Right atrium auricular region (tissue), 2 donors: ENCODE data around the gene SEPTIN8. TPM values are rescaled to one million over a fixed set of nuclear protein-coding genes. Genes with fewer than 3 reads are reported as not detected.
A peak's percentile ranks its signal among the peaks of the same experiment; 100 is the strongest.

Experiments
- DNase-seq: peaks from one replicate; pipeline ENCODE4 v3.0.0-alpha.2; 2019; ENCODE audit warnings: low spot score
- H3K27ac ChIP-seq, 2 donors: fragments of 200-600 bp; sonication (generic); 1 replicate in 1 of 2; 2 replicates in 1 of 2; pipeline ENCODE4 v1.5.1; 2016 to 2019
- H3K27me3 ChIP-seq, 2 donors: fragments of 200-600 bp; sonication (generic); one replicate each; pipeline versions ENCODE4 v1.5.1 to v1.6.0; 2017 to 2019
- H3K36me3 ChIP-seq: fragments of 200-600 bp; sonication (generic); one replicate; pipeline ENCODE4 v1.5.1; 2016
- H3K4me1 ChIP-seq, 2 donors: fragments of 200-600 bp; sonication (generic); one replicate each; pipeline versions ENCODE4 v1.5.1 to v1.6.0; 2017 to 2019
- H3K4me3 ChIP-seq, 2 donors: fragments of 200-600 bp; sonication (generic); 1 replicate in 1 of 2; 2 replicates in 1 of 2; pipeline ENCODE4 v1.5.1; 2017 to 2019; ENCODE audit warnings: mild to moderate bottlenecking in 1 of 2, moderate library complexity in 1 of 2
- H3K9me3 ChIP-seq, 2 donors: fragments of 200-600 bp; sonication (generic); one replicate each; pipeline ENCODE4 v1.5.1; 2019
- total RNA-seq, 2 donors: library from RNA; depleted of rRNA; stranded (reverse); fragments of >200 nt; gene quantifications; one replicate each; pipeline ENCODE4 v1.1.0, GENCODE V29; 2016
- TF ChIP-seq, protein P1 (sequence below), 2 donors: fragments of 200-600 bp; sonication (generic); IDR thresholded peaks; one replicate each; pipeline ENCODE4 v1.5.1; 2019; ENCODE audit warnings: antibody characterized with exemption in 2 of 2

The SEPTIN8 gene
- total RNA-seq, 2 donors from 2014 or later: 21.1 to 24.8 TPM

DNA sequence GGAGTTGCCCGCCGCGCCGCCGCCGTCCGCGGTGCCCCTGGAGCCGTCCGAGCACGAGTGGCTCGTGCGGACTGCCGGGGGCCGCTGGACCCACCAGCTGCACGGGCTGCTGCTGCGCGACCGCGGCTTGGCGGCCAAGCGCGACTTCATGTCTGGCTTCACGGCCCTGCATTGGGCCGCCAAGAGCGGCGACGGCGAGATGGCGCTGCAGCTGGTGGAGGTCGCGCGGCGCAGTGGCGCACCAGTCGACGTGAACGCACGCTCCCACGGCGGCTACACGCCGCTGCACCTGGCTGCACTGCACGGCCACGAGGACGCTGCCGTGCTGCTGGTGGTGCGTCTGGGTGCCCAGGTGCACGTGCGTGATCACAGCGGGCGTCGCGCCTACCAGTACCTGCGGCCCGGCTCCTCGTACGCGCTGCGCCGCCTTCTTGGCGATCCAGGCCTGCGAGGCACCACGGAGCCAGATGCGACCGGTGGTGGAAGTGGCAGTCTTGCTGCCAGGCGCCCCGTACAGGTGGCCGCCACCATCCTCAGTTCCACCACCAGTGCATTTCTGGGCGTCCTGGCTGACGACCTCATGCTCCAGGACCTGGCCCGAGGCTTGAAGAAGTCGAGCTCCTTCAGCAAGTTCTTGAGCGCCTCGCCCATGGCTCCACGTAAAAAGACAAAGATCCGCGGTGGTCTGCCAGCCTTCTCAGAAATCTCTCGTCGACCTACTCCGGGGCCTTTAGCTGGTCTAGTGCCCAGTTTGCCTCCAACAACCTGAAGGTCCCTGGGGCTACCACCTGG lies 37.7 kb upstream of the SEPTIN8 start:
- H3K27me3 ChIP-seq: peaks cover 17 to 21% of the 10 kb centered on the region in 2 donors
- H3K27ac ChIP-seq: no peak overlapping the region
- TF ChIP-seq, protein P1, sequence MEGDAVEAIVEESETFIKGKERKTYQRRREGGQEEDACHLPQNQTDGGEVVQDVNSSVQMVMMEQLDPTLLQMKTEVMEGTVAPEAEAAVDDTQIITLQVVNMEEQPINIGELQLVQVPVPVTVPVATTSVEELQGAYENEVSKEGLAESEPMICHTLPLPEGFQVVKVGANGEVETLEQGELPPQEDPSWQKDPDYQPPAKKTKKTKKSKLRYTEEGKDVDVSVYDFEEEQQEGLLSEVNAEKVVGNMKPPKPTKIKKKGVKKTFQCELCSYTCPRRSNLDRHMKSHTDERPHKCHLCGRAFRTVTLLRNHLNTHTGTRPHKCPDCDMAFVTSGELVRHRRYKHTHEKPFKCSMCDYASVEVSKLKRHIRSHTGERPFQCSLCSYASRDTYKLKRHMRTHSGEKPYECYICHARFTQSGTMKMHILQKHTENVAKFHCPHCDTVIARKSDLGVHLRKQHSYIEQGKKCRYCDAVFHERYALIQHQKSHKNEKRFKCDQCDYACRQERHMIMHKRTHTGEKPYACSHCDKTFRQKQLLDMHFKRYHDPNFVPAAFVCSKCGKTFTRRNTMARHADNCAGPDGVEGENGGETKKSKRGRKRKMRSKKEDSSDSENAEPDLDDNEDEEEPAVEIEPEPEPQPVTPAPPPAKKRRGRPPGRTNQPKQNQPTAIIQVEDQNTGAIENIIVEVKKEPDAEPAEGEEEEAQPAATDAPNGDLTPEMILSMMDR (IDR thresholded peaks at IDR 0.05): no peak
- no peaks in the 10 kb centered on the region for H3K36me3 ChIP-seq
- peaks cover 0 to 18% of the 10 kb centered on the region in 2 donors for H3K4me1 ChIP-seq
- peak overlapping the region in 1 of 2 donors; percentile 44 for H3K4me3 ChIP-seq
- no peak for DNase-seq
- no peaks in the 10 kb centered on the region for H3K9me3 ChIP-seq

DNA sequence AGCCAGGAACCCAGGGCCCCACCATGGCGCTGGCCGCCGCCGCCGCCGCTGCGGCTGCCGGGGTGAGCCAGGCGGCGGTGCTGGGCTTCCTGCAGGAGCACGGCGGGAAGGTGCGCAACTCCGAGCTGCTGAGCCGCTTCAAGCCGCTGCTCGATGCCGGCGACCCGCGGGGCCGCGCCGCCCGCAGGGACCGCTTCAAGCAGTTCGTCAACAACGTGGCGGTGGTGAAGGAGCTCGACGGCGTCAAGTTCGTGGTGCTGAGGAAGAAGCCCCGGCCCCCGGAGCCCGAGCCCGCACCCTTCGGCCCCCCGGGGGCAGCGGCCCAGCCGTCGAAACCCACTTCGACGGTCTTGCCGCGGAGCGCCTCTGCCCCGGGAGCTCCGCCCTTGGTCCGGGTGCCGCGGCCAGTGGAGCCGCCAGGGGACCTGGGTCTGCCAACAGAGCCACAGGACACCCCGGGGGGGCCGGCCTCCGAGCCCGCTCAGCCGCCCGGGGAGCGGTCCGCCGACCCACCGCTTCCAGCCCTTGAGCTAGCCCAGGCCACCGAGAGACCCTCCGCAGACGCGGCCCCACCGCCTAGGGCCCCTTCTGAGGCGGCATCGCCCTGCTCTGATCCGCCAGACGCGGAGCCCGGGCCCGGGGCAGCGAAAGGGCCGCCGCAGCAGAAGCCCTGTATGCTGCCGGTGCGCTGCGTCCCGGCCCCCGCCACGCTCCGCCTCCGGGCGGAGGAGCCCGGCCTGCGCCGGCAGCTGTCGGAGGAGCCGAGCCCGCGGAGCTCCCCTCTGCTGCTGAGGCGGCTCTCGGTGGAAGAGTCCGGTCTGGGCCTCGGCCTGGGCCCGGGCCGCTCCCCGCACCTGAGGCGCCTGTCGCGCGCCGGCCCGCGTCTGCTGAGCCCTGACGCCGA lies 36.8 kb upstream of the SEPTIN8 start:
- Histone ChIP-seq H3K27me3 (peaks cover 17 to 21% of the 10 kb centered on the region in 2 donors), H3K27ac (no peak overlapping the region), H3K9me3 (no peaks in the 10 kb centered on the region), H3K4me3 (peak overlapping the region; percentile 11 to 44), H3K36me3 (no peaks in the 10 kb centered on the region), H3K4me1 (peaks cover 0 to 15% of the 10 kb centered on the region in 2 donors)
- no peak for DNase-seq
- TF ChIP-seq, protein P1 (IDR thresholded peaks at IDR 0.05): no peak

DNA sequence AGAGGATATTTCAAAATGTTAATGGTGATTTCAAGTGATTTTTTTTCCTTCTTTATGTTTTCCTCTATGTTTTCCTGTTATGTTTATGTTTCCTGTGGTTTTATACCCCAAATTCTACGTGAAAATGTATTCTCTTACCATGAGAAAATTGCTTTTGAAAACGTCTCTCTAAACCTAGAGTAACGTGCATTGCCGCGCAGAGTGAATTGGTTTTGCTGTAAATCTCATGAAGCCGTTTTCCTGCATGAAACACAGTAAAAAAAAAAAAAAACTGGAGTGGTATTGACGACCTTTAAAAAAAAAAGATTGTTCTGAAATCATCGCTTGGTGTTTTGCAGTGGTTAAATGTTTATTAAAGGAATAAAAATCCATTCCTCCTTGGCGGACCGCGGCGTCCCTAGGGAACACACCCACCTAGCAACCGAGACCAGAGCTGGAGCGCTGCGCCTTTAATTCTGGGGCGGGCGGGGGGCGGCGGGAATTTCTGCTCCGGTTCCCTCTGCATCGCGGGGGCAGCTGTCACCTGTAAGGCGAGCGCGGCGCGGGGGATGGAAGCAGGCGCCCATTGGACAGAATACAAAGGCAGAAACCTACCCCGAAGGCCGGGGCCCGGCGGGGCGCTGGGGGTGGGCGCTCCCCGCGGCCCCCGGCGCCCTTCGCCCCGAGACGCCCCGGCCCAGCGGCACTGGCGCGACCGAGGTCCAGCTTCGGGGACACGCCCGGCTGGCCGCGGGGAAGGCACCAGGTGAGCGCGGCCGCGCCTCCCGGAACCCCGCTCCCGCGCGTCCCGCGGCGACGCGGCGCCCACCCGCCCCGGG lies 36.0 kb upstream of the SEPTIN8 start, which contains the start of gene SOWAHA:
Gene SOWAHA, plus strand, starts transcription at position 522 of the 818 bp plus-strand sequence. CDS start 320 bp downstream, outside the sequence.
- Histone ChIP-seq H3K4me3 (peak within 1 kb of the TSS; percentile 11 to 44), H3K27me3 (peaks cover 17 to 21% of the 10 kb centered on the region in 2 donors), H3K4me1 (peaks cover 0 to 15% of the 10 kb centered on the region in 2 donors), H3K9me3 (no peaks in the 10 kb centered on the region), H3K27ac (no peak within 1 kb of the TSS), H3K36me3 (no peaks in the 10 kb centered on the region)
- no peak for DNase-seq
- TF ChIP-seq, protein P1 (IDR thresholded peaks at IDR 0.05): no peak

DNA sequence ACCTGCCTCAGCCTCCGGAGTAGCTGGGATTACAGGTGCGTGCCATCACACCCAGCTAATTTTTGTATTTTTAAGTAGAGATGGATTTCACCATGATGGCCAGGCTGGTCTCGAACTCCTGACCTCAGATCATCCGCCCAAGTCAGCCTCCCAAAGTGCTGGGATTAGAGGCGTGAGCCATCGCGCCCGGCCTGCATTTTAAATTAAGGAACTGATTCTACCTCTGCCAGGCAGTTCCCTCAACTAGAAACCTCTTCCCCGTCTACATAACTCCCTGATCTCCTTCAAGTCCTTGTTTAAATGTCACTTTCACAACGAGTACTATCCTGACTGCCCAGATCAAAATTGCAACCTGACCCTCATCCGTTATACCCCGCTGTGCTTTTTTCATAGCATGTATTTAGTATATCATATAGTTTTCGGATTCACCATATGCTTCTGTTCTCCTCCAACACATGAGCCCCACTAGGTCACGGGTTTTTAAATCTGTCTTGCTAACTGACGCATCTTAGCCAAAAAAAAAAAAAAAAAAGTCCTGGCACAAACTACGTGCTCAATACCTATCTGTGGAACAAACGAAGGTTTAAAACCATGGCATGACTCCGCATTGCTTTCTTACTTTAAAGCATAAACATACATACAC lies 35.2 kb upstream of the SEPTIN8 start:
- DNase-seq: no peak
- Histone ChIP-seq H3K9me3 (no peaks in the 10 kb centered on the region), H3K27ac (no peak overlapping the region), H3K4me3 (no peak overlapping the region), H3K27me3 (peaks cover 17 to 21% of the 10 kb centered on the region in 2 donors), H3K36me3 (no peaks in the 10 kb centered on the region), H3K4me1 (peaks cover 0 to 15% of the 10 kb centered on the region in 2 donors)
- TF ChIP-seq, protein P1 (IDR thresholded peaks at IDR 0.05): no peak

DNA sequence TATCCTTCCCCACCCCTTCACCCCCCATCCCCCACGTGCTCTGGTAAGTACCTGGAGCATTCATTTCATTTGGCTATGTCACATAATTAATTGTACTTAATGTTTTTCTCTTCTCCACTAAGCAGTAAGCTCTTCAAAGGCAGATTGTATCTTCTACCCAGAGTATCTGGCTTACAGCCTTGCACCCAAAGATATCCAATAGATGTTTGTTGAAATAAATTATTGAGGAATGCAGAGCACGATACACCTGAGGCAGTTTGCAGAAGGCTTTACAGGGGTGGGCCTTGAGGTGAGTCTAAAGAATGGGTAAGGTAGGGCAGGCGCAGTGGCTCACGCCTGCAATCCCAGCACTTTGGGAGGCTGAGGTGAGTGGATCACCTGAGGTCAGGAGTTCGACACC lies 33.6 kb upstream of the SEPTIN8 start:
- Histone ChIP-seq H3K9me3 (no peaks in the 10 kb centered on the region), H3K36me3 (no peaks in the 10 kb centered on the region), H3K27me3 (peaks cover 17 to 21% of the 10 kb centered on the region in 2 donors), H3K4me3 (no peak overlapping the region), H3K4me1 (peaks cover 0 to 15% of the 10 kb centered on the region in 2 donors), H3K27ac (no peak overlapping the region)
- no peak for DNase-seq
- TF ChIP-seq, protein P1 (IDR thresholded peaks at IDR 0.05): no peak
